Stimulated activated CD8-positive, alpha-beta memory T cell treated with anti-CD3 and anti-CD28 coated beads, Interleukin-4, amount 100 ng/mL, for 1 hour (primary cell): Measurements from ENCODE around the gene FAM168A.

Experiments used
- DNase-seq, 2 donors: peaks; one replicate each; pipeline ENCODE4 v3.0.0-alpha.2; 2020; ENCODE audit warnings: low read depth in 2 of 2, low spot score in 1 of 2

Gene FAM168A

GRCh38 chr11:73392108-73393010 lies 205.6 kb downstream of the FAM168A start:
- no peak for DNase-seq

GRCh38 chr11:73391665-73392064 lies 206.2 kb downstream of the FAM168A start:
- no peak for DNase-seq

DNA sequence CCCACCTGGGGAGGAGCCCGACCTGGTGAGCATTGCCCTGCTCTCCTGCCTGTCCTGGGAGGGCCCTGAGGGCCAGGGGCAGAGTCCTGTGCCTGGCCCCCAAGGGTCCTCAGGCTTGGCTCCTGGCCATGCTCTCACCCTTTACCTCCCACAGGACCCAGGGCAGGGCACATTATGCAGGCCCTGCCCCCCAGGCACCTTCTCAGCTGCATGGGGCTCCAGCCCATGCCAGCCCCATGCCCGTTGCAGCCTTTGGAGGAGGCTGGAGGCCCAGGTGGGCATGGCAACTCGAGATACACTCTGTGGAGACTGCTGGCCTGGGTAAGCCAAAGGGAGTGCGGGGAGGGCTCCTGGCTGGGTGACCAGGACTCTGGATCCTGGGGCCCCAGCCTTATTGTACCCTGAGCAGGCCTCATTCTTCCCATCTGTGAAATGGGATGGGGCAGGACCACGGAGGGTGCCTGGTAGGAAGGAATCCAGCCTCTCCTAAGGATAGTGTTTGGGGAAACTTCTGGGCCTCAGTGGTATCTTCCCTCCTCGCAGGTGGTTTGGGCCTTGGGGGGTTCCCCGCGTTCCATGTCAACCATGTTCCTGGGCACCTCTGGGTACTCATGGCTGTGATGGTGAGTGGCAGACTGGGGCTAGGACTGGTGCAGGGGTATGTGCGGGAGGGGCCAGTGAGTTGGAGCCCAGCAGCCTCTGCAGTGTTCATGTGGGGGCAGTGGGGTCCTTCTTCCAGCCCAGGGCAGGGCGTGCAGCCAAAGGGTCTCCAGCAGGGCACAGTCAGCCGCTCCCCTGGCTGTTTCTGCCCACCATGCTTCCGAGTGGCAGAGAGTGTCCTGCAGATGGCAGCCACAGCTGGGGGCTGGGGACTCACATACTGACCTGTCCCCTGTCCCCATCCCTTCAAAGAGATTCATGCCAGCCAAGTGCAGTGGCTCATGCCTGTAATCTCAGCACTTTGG lies 207.0 kb downstream of the FAM168A start:
- no peak for DNase-seq

DNA sequence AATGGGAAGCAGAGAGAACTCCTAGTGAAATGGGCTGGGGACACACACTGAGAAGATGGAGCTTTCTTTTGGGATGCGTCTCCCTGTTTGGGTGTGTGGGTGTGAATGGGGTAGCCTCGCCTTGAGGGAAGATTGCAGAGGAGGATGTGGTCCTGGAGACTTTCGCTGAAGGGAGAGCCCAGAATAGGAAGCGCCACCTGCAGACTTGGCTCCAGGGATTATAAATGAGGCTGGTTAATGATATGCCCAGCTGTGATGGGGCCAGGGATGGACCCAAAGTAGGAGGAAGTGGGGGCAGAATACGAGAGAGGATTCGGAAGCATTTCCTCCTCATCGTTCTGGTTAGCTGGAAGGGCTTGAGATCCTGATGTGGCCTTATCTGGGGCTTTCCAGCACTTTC lies 208.0 kb downstream of the FAM168A start:
- no peak for DNase-seq

- DNase-seq, result no peak
Observed at GRCh38 chr11:73389134-73389525, 208.8 kb downstream of the FAM168A start.

GRCh38 chr11:73388265-73389133 lies 209.4 kb downstream of the FAM168A start:
- no peak for DNase-seq

DNA sequence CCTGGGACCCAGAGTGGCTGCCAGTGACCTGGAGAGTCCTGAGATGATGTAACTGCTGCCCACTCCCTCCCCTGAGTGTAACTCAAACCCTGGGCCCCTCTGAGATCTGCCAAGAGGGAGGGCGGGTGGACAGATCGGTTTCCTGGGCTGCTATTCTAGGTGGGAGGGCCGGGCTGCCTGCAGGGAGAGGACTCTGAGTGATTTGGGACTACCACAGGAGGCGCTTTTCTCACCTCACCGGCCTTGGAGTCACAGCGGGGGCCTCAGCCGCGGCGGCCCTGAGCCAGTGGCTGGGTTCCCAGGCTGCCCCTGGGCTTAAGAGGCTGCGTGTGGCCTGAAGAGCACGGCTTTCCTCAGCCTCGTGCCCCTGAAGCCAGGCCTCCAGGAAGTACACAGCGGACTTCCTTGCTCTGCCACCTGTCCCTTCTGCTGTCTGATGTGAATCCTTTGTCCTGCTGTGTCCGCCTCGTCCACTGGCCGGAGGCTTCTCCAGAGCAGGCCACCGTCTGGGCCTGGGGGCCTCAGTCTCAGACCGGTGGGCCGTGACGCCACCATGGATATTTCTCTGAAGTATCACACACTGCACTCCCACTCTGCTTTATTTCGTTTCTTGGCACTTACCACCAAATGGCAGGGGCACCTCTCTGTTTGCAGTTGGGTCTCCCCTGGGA lies 210.2 kb downstream of the FAM168A start:
- DNase-seq, result no peak

DNA sequence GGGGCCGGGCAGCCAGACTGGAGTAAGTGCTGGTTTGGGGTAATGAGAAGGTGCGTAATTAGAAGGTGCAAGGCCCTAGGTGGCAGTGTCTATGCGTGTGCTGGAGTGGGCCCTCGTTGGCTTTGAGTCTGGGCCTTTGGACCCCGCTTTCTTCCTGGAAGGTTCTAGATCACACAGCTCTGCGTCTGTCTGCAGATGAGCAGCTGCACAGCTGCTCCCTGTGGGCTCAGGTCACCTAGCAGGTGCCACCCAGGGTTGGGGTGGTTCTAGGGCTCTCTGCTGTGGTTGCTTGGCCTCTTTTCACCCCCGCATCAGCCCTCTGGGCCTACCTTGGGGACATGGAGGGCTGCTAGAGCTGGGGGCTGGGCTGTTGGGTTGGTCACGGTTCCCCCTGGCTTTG lies 211.4 kb downstream of the FAM168A start:
- DNase-seq, result no peak

GRCh38 chr11:73386016-73386415 lies 211.9 kb downstream of the FAM168A start:
- no peak for DNase-seq

DNA sequence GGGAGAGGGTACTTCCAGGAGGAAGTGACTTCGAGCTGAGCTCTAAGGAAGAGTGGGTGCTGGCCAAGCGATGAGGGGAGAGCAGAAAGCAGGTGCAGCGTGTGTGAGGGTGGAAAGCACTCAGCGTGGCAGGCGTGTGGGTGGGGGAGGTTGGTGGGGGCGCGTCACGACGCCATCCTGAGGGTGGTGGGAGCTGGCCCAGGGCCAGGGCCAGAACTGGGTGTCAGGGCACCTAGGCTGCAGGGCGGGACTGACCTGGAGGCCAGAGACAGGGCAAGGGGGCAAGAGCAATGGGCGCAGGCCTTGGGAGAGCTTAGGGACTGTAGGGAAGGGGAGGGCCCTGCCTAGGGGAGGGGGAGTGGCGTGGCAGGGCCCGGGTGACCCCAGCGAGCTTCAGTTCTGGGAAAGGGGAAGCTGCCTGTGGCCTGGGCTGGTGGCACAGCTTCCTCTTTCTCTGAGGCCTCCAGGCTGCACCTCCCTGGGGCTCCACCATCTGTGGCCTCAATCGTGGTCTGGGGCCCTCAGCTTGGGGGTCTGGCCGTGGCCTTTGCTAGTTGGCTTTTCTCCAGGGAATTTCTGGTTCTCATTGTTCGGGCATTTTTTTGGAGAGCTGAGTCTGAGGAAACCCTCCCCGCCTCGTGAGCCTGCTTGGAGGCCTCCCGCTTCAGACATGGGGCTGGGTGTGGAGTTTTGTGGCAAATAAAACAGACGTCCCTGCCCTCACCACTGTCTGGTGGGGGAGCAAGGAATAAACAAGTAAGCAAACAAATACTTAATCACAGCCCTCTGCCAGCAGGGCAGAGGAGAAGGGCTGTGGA lies 212.8 kb downstream of the FAM168A start:
- DNase-seq, result no peak

DNA sequence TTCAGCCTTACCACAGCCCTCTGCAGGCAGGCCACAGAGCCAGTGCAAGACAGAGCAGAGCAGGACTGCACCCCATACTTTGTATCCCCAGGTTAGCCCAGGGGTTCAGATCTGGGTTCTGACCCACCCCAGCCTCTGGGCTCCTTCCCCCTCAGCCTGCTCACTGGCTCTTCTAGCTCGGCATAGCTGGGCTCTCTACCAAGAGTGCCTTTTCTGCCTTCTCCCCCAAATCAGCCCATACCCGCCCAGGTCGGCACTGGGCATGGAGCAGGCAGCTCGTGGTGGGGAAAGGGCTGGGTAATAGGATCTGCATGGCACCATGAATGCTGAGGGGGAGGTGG lies 213.4 kb downstream of the FAM168A start:
- no peak for DNase-seq

GRCh38 chr11:73384125-73384441 lies 213.8 kb downstream of the FAM168A start:
- no peak for DNase-seq

DNA sequence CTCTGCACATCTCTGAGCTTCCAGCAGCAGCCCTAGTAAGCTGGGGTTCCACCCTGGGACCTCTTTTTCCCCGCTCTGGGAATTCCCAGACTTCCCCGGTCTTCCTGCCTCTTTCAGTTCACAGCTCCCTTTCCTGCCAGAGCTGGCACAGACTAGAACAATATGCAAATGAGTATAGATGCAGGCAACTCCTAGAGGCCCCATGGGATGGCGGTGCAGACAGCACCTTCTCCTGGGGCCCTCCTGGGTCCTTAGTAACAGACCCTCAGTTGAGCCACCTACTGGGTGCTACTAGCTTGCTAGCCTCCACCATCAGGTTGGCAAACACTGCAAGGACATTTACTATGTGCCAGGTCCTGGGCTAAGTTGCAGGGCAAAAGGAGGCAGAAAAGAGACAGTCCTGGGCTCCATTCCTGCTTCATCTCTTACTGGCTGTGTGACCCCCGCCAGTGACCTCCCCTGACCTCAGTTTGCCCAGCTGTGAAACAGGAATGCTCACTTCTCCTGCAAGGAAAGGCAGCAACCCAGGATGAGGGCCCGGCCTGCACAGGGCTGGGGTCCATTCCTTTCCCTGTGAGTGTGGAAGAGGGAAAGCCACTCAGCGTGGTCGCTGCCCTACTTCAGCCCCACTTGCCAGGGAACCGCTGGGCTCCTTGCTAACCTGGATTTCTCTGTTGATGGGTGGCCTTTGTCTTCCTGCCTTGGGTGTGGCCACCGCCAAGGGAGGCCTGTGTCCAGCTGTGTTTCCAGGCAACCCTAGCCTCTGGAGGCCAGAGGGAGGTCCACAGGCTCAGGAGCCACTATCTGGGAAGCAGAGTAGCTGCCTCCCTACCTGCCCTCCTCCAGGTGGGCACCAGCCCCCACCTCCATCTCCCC lies 214.4 kb downstream of the FAM168A start:
- DNase-seq, result no peak

DNA sequence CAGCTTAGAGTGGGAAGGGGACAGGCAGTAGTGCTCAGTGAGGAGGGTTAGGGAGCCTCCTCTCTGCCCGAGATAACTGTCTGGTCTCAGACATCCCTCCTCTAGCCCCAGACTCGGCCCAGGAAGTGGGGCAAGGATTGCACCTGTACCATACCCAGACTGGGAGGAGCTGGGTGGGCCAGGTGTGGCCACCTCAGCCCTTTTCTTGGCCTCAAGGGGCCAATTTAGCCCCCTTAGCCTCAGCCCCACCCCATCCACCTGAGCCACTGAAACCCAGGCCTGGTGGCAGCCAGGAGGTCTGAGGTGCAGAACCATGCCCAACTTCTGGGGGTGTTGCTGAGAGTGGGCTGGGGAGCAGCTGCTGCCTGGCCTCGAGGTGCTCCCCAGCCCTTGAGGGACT lies 215.2 kb downstream of the FAM168A start:
- DNase-seq, result no peak

DNA sequence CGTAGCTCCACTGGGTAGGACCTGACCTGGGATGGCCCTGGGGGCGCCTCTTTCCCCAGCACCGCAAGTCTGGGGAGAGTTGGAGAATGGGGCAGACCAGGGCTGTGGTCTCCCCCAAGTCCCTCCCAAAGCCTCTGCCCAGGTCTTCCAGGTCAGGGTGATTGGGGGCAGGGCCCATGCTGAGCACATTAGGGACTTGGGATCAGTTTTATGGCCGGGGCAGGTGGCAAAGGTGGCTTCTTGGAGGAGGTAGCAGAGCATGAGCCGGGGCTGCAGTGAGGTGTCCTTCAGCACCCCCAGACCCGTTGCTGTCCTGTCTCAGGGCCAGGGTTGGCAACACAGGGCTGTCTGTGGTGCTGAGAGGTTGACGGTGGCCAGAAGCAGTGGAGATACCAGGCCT lies 215.7 kb downstream of the FAM168A start:
- DNase-seq, result no peak

- DNase-seq, result no peak
Observed at GRCh38 chr11:73381589-73381988, 216.3 kb downstream of the FAM168A start.

- DNase-seq, result no peak
Observed at GRCh38 chr11:73380897-73381410, 217.0 kb downstream of the FAM168A start.

DNA sequence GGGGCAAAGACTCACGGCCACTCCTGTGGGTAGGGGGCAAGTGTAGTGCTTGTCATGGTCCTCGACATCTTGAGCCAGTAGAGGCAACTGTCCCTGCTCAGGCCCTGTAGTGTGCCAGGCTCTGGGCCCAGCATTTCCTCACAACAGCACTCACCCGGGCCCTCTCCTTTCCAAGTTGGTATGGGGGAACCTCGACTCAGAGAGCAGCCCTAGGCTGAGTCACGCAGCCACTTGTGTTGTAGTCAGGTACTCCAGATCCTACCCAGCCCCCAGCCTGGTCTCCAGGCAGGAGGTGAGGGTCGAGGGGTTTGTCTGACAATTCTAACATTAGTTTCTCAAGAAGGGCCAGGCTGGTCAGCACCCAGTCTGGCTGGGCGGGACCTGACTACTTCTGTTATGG lies 217.6 kb downstream of the FAM168A start:
- DNase-seq, result no peak
